ENCODE data around the gene MDK.

GRCh38 chr11:46417711-46418110, 36.2 kb downstream of the MDK start:
- no peak for TF ChIP-seq CTCF (IDR thresholded peaks at IDR 0.05; ENCODE audit: insufficient read depth, low read length)
- TF ChIP-seq, protein P1, sequence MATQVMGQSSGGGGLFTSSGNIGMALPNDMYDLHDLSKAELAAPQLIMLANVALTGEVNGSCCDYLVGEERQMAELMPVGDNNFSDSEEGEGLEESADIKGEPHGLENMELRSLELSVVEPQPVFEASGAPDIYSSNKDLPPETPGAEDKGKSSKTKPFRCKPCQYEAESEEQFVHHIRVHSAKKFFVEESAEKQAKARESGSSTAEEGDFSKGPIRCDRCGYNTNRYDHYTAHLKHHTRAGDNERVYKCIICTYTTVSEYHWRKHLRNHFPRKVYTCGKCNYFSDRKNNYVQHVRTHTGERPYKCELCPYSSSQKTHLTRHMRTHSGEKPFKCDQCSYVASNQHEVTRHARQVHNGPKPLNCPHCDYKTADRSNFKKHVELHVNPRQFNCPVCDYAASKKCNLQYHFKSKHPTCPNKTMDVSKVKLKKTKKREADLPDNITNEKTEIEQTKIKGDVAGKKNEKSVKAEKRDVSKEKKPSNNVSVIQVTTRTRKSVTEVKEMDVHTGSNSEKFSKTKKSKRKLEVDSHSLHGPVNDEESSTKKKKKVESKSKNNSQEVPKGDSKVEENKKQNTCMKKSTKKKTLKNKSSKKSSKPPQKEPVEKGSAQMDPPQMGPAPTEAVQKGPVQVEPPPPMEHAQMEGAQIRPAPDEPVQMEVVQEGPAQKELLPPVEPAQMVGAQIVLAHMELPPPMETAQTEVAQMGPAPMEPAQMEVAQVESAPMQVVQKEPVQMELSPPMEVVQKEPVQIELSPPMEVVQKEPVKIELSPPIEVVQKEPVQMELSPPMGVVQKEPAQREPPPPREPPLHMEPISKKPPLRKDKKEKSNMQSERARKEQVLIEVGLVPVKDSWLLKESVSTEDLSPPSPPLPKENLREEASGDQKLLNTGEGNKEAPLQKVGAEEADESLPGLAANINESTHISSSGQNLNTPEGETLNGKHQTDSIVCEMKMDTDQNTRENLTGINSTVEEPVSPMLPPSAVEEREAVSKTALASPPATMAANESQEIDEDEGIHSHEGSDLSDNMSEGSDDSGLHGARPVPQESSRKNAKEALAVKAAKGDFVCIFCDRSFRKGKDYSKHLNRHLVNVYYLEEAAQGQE (IDR thresholded peaks at IDR 0.05; ENCODE audit: insufficient replicate concordance, low read depth): no peak

Data from HL-60 (cell line).